ENCODE measurements around the gene PLEKHJ1. TPM values are rescaled to one million over a fixed set of nuclear protein-coding genes. Genes with fewer than 3 reads are reported as not detected.
A peak's percentile ranks its signal among the peaks of the same experiment; 100 is the strongest.

Gene PLEKHJ1
- total RNA-seq, 2 donors from 2014 or later, result 44.1 to 53.0 TPM

- Histone ChIP-seq H3K36me3 (peaks cover 9% of the 10 kb centered on the region), H3K4me3 (no peak overlapping the region), H3K9me3 (no peaks in the 10 kb centered on the region), H3K4me1 (peaks cover 0 to 21% of the 10 kb centered on the region in 2 donors), H3K27ac (peak overlapping the region; percentile 14 to 48), H3K27me3 (no peaks in the 10 kb centered on the region)
- DNase-seq (ENCODE audit: low spot score), result peak; percentile 87
- TF ChIP-seq CTCF (IDR thresholded peaks at IDR 0.05), result no peak
These were observed 30.3 kb upstream of the PLEKHJ1 start for GRCh38 chr19:2266183-2266993.

GRCh38 chr19:2261438-2262172 is 25.5 kb upstream of the PLEKHJ1 start:
- H3K27ac ChIP-seq, result no peak overlapping the region
- no peaks in the 10 kb centered on the region for H3K27me3 ChIP-seq
- no peaks in the 10 kb centered on the region for H3K36me3 ChIP-seq
- no peak overlapping the region for H3K4me3 ChIP-seq
- H3K4me1 ChIP-seq, result peaks cover 0 to 4% of the 10 kb centered on the region in 2 donors
- DNase-seq (ENCODE audit: low spot score), result no peak
- no peaks in the 10 kb centered on the region for H3K9me3 ChIP-seq
- peak; percentile 10 to 60 for TF ChIP-seq CTCF (IDR thresholded peaks at IDR 0.05)

- Histone ChIP-seq H3K27ac (no peak overlapping the region), H3K4me1 (no peaks in the 10 kb centered on the region), H3K9me3 (no peaks in the 10 kb centered on the region), H3K27me3 (no peaks in the 10 kb centered on the region), H3K4me3 (no peak overlapping the region), H3K36me3 (no peaks in the 10 kb centered on the region)
- DNase-seq (ENCODE audit: low spot score), result no peak
- TF ChIP-seq CTCF (IDR thresholded peaks at IDR 0.05), result no peak
These were observed 24.2 kb upstream of the PLEKHJ1 start for GRCh38 chr19:2260341-2260805.

GRCh38 chr19:2259336-2259735 is 23.2 kb upstream of the PLEKHJ1 start:
- no peaks in the 10 kb centered on the region for H3K36me3 ChIP-seq
- DNase-seq (ENCODE audit: low spot score), result no peak
- no peak overlapping the region for H3K4me3 ChIP-seq
- H3K27me3 ChIP-seq, result no peaks in the 10 kb centered on the region
- H3K9me3 ChIP-seq, result no peaks in the 10 kb centered on the region
- H3K4me1 ChIP-seq, result no peaks in the 10 kb centered on the region
- H3K27ac ChIP-seq, result no peak overlapping the region
- no peak for TF ChIP-seq CTCF (IDR thresholded peaks at IDR 0.05)

GRCh38 chr19:2255982-2256685 is 20.0 kb upstream of the PLEKHJ1 start, which contains the start of gene JSRP1:
Gene JSRP1 (minus strand): TSS chr19:2256417. CDS start chr19:2255314, 1,103 bp downstream.
- Histone ChIP-seq H3K4me1 (peaks cover 0 to 28% of the 10 kb centered on the region in 2 donors), H3K4me3 (no peak within 1 kb of the TSS), H3K36me3 (no peaks in the 10 kb centered on the region), H3K27me3 (peaks cover 17 to 21% of the 10 kb centered on the region in 2 donors), H3K9me3 (no peaks in the 10 kb centered on the region), H3K27ac (no peak within 1 kb of the TSS)
- no peak for DNase-seq (ENCODE audit: low spot score)
- no peak for TF ChIP-seq CTCF (IDR thresholded peaks at IDR 0.05)

All from right atrium auricular region (tissue), 2 donors.